H1 (cell line): Measurements from ENCODE around the gene MYH9. TPM values are rescaled to one million over a fixed set of nuclear protein-coding genes. Genes with fewer than 3 reads are reported as not detected.

Experiments
- FOSL1 ChIP-seq: IDR thresholded peaks from 2 replicates; pipeline ENCODE4 v1.6.1; 2011; ENCODE audit warnings: mild to moderate bottlenecking, low read depth, low read length, moderate library complexity; ENCODE audit not compliant: insufficient read depth
- JUN ChIP-seq: IDR thresholded peaks from 2 replicates; pipeline ENCODE4 v1.6.1; 2011; ENCODE audit warnings: low read depth, mild to moderate bottlenecking, improper control_type of control experiment, low read length
- POU5F1 ChIP-seq: IDR thresholded peaks from 2 replicates; pipeline ENCODE4 v1.6.1; 2011; ENCODE audit warnings: low read depth, mild to moderate bottlenecking, low read length, moderate library complexity
- SIN3A ChIP-seq, 2 experiments: IDR thresholded peaks in 1 of 2; conservative IDR thresholded peaks in 1 of 2; 2 replicates each; pipeline ENCODE4 v1.6.1; 2011 to 2012; ENCODE audit warnings: low read length in 2 of 2, improper control_type of control experiment in 1 of 2, low read depth in 1 of 2, mild to moderate bottlenecking in 1 of 2
- TAF7 ChIP-seq: optimal IDR thresholded peaks from 2 replicates; pipeline ENCODE3; 2011; ENCODE audit warnings: low read depth, mild to moderate bottlenecking, inconsistent platforms, low read length, moderate library complexity, borderline replicate concordance
- polyA plus RNA-seq, 7 experiments: library from polyadenylated mRNA; depleted of rRNA in 3 of 7; stranded (reverse) in 5 of 7; unstranded in 2 of 7; fragments of >200 nt in 5 of 7; fragments of 200-250 nt in 2 of 7; gene quantifications; 1 replicate in 5 of 7; 2 replicates in 1 of 7; 4 replicates in 1 of 7; pipeline versions ENCODE4 v1.2.1 to v1.2.3, GENCODE V29; 2011 to 2013; ENCODE audit warnings: missing spikeins in 2 of 7, mixed read lengths in 2 of 7
- total RNA-seq: library from RNA; stranded (reverse); fragmentation: NEBNext Ultra II Directional; extraction: Animal tissue kit (Norgen Biotek cat#: 25700); gene quantifications from 2 replicates; pipeline ENCODE4 v1.2.1, GENCODE V29; 2021

Gene MYH9
- total and polyA plus RNA-seq, 2 of the 8 experiments (the other 6 are each of a cell fraction or from before 2014, with no cell fraction given): 24.9 to 322 TPM

GRCh38 chr22:36432592-36433317 lies 45.0 kb upstream of the MYH9 start (continued):
- TF ChIP-seq JUN (no peak), SIN3A (conservative IDR thresholded peaks at IDR 0.05 in 1 of 2, IDR thresholded peaks at IDR 0.05 in 1 of 2; ENCODE audit: low read depth in 1 of 2, low read length in 2 of 2) (no peak), POU5F1 (no peak), TAF7 (no peak), FOSL1 (no peak)
